C4-2B (cell line): ENCODE data around the gene ZCRB1.

ENCODE experiments used
- H3K27ac ChIP-seq: fragments of 450-650 bp; 2 replicates; pipeline ENCODE4 v1.5.1; 2017
- CTCF ChIP-seq: fragments of 450-650 bp; conservative IDR thresholded peaks from 2 replicates; pipeline ENCODE4 v1.5.1; 2017; ENCODE audit warnings: mild to moderate bottlenecking
- ZFX ChIP-seq: fragments of 450-650 bp; IDR thresholded peaks from 2 replicates; pipeline ENCODE4 v1.6.1; 2017

The ZCRB1 gene

GRCh38 chr12:42308390-42308789 is 17.5 kb downstream of the ZCRB1 start:
- H3K27ac ChIP-seq, result no peak overlapping the region
- TF ChIP-seq ZFX (no peak), CTCF (no peak)

DNA sequence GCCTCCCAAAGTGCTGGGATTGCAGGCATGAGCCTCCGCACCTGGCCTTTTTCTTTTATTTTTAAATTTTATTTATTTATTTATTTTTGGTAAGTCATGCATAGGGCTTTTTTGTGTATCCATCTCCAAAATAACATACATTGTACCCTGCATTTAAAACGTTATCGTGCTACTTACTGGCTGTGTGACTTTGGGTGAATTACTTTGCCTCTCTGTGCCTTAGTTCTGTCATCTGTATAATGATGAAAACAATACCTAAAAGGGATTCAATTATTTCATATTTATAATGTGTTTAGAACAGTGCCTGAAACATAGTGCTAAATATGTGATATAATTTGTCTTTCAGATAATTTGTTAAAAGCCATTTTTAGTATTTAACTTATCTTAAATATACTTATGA is 19.6 kb downstream of the ZCRB1 start:
- H3K27ac ChIP-seq, result no peak overlapping the region
- TF ChIP-seq CTCF (no peak), ZFX (no peak)

DNA sequence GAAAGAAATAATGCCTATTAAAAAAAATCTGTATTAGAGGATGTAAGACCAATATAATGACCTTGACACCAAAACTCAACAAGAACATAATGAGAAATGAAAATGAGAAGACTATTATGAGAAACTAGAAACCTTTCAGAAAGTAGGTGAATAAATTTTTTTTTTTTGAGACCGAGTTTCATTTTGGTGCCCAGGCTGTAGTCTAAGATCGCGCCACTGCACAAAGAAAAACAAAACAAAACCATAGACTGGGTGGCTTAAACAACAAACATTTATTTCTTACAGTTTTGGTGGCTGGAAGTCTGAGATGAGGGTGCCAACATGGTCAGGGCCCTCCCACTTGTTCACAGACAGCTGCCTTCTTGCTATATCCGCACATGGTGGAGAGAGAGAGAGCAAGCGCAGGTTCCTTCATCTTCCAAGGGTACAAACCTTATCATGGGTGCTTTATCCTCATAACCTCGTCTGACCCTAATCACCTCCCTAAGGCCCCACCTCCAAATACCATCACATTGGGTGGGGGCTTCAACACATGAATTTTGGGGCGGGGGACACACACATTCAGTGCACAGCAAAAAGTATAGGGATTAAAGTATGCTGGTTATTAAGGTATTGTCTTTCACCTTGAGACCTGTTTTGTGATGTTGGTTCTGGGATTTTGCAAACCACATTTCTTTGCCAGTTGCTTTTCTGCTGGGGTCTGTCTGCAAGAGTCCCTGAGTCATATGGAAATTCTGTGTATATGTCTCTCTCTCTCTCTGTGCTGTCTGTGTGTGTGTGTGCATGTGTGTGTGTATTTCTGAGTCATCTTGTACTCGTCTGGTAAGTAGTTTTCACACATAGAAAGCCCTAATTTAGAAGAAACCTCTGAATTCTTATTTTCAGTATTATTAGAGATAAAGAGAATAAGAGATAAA is 26.2 kb downstream of the ZCRB1 start:
- H3K27ac ChIP-seq, result no peak overlapping the region
- TF ChIP-seq CTCF (no peak), ZFX (no peak)

DNA sequence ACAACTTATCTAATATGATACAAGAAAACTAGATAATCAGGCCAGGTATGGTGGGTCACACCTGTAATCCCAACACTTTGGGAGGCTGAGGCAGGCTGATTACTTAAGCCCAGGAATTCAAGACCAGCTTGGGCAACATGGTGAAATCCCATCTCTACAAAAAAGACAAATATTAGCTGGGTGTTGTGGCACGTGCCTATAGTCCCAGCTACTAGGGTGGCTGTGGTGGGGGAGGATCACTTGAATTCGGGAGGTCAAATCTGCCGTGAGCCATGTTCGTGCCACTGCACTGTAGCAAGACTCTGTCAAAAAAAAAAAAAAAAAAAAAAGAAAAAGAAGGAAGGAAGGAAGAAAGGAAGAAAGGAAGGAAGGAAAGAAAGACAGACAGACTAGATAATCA is 27.0 kb downstream of the ZCRB1 start:
- H3K27ac ChIP-seq, result no peak overlapping the region
- TF ChIP-seq CTCF (no peak), ZFX (no peak)

DNA sequence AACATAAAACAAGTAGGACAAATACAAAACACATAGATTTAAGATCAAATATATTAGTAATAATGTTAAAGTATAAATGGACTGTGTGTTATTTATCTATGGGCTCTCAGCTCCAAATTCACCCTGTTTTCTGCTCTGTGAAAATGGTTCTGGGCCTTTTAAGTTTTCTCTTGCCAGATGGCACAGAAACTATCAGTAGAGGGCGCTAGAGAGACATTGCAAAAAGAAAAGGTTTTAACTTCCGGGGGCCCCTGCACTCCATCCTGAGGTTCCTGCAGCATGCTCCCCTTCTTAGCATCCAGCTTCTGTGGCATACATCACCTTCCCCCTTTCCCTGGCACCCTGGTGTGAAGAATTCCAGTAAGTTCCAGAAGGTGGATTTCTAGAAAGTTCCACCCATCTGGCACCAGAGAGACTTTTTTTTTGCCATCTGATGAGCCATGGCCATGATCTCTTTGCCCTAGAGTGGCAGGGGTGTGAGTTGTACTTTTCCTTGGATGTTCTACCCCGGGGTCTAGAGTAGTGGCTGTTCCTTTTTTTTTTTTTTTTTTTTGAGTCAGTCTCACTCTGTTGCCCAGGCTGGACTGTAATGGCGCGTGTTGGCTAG is 29.3 kb downstream of the ZCRB1 start:
- H3K27ac ChIP-seq, result no peak overlapping the region
- TF ChIP-seq CTCF, result peak; percentile 78
- no peak for TF ChIP-seq ZFX

- no peak overlapping the region for H3K27ac ChIP-seq
- TF ChIP-seq ZFX (no peak), CTCF (no peak)
Observed at GRCh38 chr12:42291680-42292079, 34.2 kb downstream of the ZCRB1 start.

DNA sequence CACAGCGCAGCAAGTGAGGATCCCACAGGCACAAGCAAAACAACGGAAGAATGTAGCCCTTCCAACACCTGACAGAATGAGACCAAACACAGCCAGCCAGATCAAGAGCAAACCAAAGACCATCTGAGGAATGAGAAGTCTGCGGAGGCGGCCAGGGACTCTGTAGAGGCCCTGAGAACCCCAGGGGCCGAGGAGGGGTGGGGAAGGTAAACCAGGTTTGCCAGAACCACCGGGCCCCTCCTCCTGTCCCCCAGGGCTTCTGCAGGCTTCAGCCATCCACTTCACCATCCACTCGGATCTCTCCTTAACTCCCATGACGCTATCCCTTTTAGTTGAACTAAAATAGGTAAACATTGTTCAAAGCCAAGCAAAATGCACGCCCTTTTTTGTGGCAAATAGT is 37.4 kb downstream of the ZCRB1 start:
- TF ChIP-seq ZFX (no peak), CTCF (no peak)
- no peak overlapping the region for H3K27ac ChIP-seq
